Activated CD4-positive, alpha-beta memory T cell treated with anti-CD3 and anti-CD28 coated beads, Interleukin-2, amount 10 ng/mL, durations not matched to agents 7 days and 5 days (primary cell): ENCODE data around the gene GFRA1. TPM values are rescaled to one million over a fixed set of nuclear protein-coding genes. Genes with fewer than 3 reads are reported as not detected.

Experiments
- CTCF ChIA-PET: fragments of 350-600 bp; sonication (Branson Sonifier 250); formaldehyde crosslinking; loops from one replicate; lab custom pipeline; 2021; ENCODE audit warnings: antibody characterized with exemption, inconsistent platforms; lab: Charles Lee
- POLR2A ChIA-PET: fragments of 350-600 bp; sonication (Branson Sonifier 250); formaldehyde crosslinking; loops from one replicate; lab custom pipeline; 2021; ENCODE audit warnings: antibody characterized with exemption; lab: Charles Lee
- DNase-seq: peaks from one replicate; pipeline ENCODE4 v3.0.0-alpha.2; 2020
- H3K27ac Mint-ChIP-seq: one replicate; pipeline ENCODE4 v1.8.0; 2021; ENCODE audit warnings: mild to moderate bottlenecking, mixed read lengths
- H3K27me3 Mint-ChIP-seq: one replicate; pipeline ENCODE4 v1.8.0; 2021; ENCODE audit warnings: mixed read lengths
- H3K36me3 Mint-ChIP-seq: one replicate; pipeline ENCODE4 v1.8.0; 2021; ENCODE audit warnings: low read depth, mixed read lengths
- H3K4me1 Mint-ChIP-seq: one replicate; pipeline ENCODE4 v1.8.0; 2021; ENCODE audit warnings: mixed read lengths
- H3K4me3 Mint-ChIP-seq: one replicate; pipeline ENCODE4 v1.8.0; 2021; ENCODE audit warnings: mild to moderate bottlenecking, mixed read lengths
- H3K9me3 Mint-ChIP-seq: one replicate; pipeline ENCODE4 v1.8.0; 2021; ENCODE audit warnings: mixed read lengths
- total RNA-seq, 2 experiments: library from RNA; stranded (reverse); gene quantifications; one replicate each; pipeline ENCODE4 v1.2.3, GENCODE V29; 2021

GFRA1 gene
- total RNA-seq, 2 experiments from 2014 or later: not detected

DNA sequence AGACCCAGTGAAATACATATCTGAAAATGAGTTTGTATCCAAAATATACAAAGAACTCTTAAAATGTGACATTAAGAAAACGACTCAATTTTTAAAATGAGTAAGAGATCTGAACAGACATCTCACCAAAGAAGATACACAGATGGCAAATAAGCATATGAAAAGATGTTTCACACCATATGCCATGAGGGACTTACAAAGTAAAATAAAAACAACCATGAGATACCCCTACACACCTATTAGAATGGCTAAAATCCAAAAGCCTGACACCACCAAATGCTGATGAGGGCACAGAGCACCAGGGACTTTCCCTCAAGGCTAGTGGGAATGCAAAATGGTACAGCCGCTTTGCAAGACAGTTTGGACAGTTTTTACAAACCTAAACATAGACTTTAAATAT, 27.9 kb downstream of the GFRA1 start:
- POLR2A ChIA-PET: no interaction called here
- Mint-ChIP-seq H3K9me3 (peaks cover 3% of the 10 kb centered on the region), H3K36me3 (no peaks in the 10 kb centered on the region), H3K4me1 (no peaks in the 10 kb centered on the region), H3K4me3 (no peak overlapping the region), H3K27me3 (no peaks in the 10 kb centered on the region), H3K27ac (no peak overlapping the region)
- DNase-seq: no peak
- CTCF ChIA-PET: no interaction called here

DNA sequence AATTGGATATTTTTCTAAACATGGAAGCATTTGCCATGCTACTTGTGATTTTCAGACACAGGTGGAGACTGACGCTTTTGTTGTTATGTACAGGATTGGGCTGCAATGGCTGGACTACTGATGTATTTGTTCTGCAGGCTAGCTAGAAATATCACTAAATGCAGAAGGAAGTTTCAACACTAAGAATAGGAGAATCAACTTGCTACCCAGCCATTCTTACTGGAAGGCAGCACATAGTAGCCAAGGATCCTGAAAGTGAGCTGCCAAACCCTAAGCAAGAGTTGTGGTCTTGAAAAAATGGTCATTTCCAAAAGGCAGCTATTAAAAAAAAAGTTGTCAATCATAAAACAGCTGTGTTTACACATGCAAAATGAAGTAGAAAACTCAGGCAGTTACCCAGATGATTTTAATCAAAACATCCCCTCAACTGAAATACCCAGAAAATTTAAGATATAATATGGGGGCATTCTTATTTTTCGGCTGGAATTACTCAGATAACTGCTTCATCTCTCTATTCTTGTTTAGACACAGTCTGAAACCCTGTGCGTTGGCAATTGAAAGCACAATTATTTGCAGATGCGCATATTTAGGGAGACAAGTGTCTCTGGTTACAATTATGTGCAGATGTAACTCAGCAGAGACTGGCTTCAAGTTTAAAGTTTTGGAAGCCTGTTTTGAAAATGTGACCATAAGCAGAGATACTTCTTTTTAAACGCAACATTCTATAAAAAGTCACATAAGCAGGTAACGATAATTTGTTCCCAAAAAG, 31.2 kb downstream of the GFRA1 start:
- CTCF ChIA-PET: no interaction called here
- POLR2A ChIA-PET: no interaction called here
- Mint-ChIP-seq H3K36me3 (no peaks in the 10 kb centered on the region), H3K27ac (no peak overlapping the region), H3K9me3 (no peaks in the 10 kb centered on the region), H3K4me1 (no peaks in the 10 kb centered on the region), H3K27me3 (no peaks in the 10 kb centered on the region), H3K4me3 (no peak overlapping the region)
- no peak for DNase-seq

DNA sequence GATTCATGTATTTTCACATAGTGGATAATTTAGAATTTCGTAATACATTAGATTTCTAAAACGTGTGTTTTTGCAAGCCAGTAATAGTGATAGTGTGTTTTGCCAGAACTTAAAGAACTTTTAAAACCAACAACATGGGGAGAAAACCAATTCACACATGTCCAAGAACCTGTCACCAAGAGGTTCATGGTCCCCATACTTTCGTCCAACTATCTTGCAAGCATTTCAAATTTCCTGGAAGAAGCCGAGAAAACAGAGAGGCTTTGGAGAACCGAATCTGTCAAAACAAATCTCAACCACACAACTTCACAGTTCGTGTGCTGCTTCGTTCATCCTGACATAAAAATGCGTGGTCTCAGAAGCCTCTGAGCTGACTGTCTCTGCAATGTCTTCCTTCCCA, 31.9 kb downstream of the GFRA1 start:
- Mint-ChIP-seq H3K27me3 (no peaks in the 10 kb centered on the region), H3K27ac (no peak overlapping the region), H3K4me3 (no peak overlapping the region), H3K36me3 (no peaks in the 10 kb centered on the region), H3K4me1 (no peaks in the 10 kb centered on the region), H3K9me3 (no peaks in the 10 kb centered on the region)
- no peak for DNase-seq
- POLR2A ChIA-PET: no interaction called here
- CTCF ChIA-PET: no interaction called here

DNA sequence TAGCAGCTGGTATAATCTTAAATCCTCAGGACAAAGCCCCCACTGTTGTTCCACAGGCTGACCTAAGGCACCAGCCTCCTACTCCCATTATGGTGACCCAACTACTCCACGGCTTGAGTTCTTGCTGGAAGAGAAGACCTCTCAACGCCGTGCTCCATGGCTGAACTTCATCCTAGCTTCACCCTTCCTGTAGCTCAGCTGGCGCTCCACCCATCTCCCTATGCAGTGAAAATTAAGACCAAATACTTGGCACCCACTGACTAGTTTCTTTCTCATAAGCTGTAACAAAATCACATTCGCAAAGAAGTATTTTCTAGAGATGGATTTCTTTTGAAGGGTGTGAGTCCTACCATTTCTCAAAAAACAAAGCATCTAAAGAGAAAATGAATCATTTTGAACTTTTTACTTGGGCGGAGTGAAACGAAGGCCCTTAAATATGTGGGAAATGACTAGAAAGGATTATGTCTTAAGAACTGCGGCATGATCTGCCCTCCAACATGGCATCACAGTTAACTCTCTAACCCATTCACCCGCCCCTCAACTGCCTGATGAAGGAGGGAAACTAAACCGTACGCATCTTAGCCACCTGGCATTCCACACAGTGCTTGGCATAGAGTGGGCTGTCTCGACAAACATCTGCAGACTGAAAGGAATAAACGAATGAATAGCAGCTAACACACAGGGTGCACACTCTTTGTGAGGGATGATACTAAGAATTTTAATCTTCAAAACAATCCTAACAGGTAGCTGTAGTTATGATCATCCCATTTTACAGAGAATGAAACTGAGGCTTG, 32.7 kb downstream of the GFRA1 start:
- POLR2A ChIA-PET: no interaction called here
- DNase-seq: no peak
- Mint-ChIP-seq H3K4me3 (no peak overlapping the region), H3K27ac (no peak overlapping the region), H3K36me3 (no peaks in the 10 kb centered on the region), H3K27me3 (no peaks in the 10 kb centered on the region), H3K4me1 (no peaks in the 10 kb centered on the region), H3K9me3 (peaks cover 3% of the 10 kb centered on the region)
- CTCF ChIA-PET: no interaction called here

DNA sequence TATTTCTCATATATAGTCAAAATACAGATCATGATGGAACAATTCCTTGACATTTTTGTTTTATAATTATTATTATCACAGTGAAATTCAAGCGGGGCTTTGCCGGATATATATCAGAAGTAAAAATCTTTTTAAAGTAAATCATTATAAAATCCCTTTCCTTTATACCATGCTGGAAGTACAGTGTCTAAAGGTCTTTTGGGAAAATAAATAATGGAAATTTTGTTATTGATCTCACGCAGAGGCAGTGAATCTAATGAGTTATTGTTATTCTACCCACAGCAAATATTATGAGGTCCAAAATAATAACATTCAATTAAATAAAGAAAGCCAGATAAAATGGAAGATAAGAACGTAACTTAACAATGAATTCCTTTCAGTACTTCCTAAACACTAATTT, 33.8 kb downstream of the GFRA1 start:
- CTCF ChIA-PET: no interaction called here
- H3K27ac Mint-ChIP-seq: no peak overlapping the region
- POLR2A ChIA-PET: no interaction called here

DNA sequence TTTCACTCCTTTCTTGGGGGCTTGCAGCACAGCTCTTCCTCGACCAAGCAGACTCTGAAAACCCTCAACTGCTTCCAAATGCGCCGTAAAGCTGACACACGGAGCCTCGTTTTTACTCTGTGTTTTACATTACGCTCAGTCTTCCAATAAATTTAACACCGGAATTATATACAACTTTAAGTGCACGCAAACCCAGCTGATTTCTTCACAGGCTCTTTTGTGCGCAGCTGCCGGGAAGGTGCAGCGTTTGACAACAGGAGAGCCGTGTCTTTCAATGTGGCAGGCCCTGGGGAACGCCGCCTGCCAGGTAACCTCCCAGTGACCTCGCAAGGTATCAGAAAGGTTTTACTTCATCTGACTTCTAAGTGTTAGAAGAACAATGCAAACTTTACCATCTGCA, 35.0 kb downstream of the GFRA1 start:
- no peak for DNase-seq
- Mint-ChIP-seq H3K4me1 (no peaks in the 10 kb centered on the region), H3K36me3 (no peaks in the 10 kb centered on the region), H3K27me3 (no peaks in the 10 kb centered on the region), H3K9me3 (peaks cover 5% of the 10 kb centered on the region), H3K4me3 (no peak overlapping the region), H3K27ac (no peak overlapping the region)
- ChIA-PET POLR2A (no interaction called here), CTCF (no interaction called here)

More for the DNA sequence above, 33.8 kb downstream of the GFRA1 start:
- Mint-ChIP-seq H3K4me3 (no peak overlapping the region), H3K4me1 (no peaks in the 10 kb centered on the region), H3K36me3 (no peaks in the 10 kb centered on the region), H3K27me3 (no peaks in the 10 kb centered on the region), H3K9me3 (peaks cover 5% of the 10 kb centered on the region)
- DNase-seq: no peak

DNA sequence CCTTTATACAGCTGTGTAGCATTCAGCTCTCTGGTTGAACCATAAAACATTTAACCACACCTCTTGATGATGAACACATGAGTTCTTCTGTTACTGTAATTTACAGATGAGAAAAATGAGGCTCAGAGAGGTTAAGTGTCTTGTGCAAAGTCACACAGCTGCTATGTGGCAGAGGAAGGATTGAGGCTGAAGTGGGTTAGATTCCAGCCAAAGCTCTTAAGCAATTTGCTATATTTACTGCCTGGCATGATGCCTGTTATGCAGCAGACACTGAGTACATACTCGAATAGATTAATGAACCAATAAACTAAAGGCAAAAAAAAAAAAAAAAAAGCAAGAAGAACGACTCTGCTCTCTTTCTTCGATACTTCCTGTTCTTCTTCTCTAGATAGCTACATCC, 35.7 kb downstream of the GFRA1 start:
- Mint-ChIP-seq H3K27me3 (no peaks in the 10 kb centered on the region), H3K4me3 (no peak overlapping the region), H3K4me1 (no peaks in the 10 kb centered on the region), H3K9me3 (peaks cover 5% of the 10 kb centered on the region), H3K36me3 (no peaks in the 10 kb centered on the region), H3K27ac (no peak overlapping the region)
- no peak for DNase-seq
- CTCF ChIA-PET: interaction anchor here (0.6 kb wide), 1 partner anchor 188 kb away, joined by 5 read pairs; no protein-coding TSS in a partner anchor
- POLR2A ChIA-PET: no interaction called here

DNA sequence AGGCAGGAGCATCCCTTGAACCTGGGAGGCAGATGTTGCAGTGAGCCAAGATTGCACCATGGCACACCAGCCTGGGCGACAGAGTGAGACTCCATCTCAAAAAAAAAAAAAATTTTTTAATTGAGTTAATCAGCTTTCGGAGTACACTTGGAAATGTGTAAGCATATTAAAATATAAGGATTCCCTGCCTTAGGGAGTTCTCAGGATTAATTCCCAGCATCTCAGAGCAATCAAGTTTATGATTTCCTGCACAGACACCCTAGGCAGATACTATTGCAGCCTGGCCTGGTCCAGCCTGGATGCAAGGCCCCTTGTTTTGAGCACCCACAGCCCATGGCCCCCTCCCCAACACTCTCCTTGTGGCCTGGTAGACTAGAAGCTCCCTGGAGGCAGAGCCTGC, 39.8 kb downstream of the GFRA1 start:
- CTCF ChIA-PET: no interaction called here
- POLR2A ChIA-PET: no interaction called here
- H3K9me3 Mint-ChIP-seq: peaks cover 5% of the 10 kb centered on the region
- no peak overlapping the region for H3K4me3 Mint-ChIP-seq
- H3K27me3 Mint-ChIP-seq: no peaks in the 10 kb centered on the region
- H3K36me3 Mint-ChIP-seq: no peaks in the 10 kb centered on the region
- no peaks in the 10 kb centered on the region for H3K4me1 Mint-ChIP-seq
- no peak for DNase-seq
- no peak overlapping the region for H3K27ac Mint-ChIP-seq

DNA sequence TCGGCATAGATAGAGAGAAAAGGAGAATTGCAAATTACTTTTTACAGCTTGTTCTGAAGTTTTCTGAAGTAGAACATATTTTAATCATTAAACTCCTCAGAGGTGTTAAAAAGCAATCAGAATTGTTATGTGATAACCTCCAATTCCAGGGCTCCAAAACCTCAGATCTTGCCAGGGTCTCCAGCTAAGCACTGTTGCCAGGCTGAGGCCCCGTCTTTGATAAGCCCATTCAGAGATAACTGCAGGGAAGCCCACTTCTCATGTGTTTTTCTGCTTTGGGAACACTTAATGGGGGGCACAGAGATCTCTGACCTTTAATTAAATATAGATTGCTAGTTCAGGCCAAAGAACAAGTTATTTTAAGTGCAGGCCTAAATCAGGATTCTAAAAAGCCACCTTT, 40.4 kb downstream of the GFRA1 start:
- Mint-ChIP-seq H3K9me3 (peaks cover 5% of the 10 kb centered on the region), H3K27ac (no peak overlapping the region), H3K4me1 (no peaks in the 10 kb centered on the region), H3K4me3 (no peak overlapping the region), H3K36me3 (no peaks in the 10 kb centered on the region), H3K27me3 (no peaks in the 10 kb centered on the region)
- ChIA-PET CTCF (no interaction called here), POLR2A (no interaction called here)
- DNase-seq: no peak

DNA sequence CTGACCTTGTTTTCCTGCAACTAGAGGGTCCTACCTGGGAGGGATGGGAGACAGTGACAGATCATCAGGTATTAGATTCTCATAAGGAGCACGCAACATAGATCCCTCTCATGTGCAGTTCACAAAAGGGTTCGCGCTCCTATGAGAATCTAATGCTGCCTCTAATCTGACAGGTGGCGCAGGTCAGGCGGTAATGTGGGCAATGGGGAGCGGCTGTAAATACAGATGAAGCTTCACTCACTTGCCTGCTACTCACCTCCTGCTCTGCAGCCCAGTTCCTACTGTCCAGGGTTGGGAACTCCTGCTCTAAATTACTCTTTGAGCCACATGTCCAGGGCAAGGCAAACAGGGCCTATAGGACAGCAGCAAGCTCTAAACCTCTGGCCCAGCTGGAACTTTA, 46.2 kb downstream of the GFRA1 start:
- ChIA-PET CTCF (no interaction called here), POLR2A (no interaction called here)
- Mint-ChIP-seq H3K4me3 (no peak overlapping the region), H3K36me3 (no peaks in the 10 kb centered on the region), H3K4me1 (no peaks in the 10 kb centered on the region), H3K9me3 (no peaks in the 10 kb centered on the region), H3K27ac (no peak overlapping the region), H3K27me3 (no peaks in the 10 kb centered on the region)
- no peak for DNase-seq

DNA sequence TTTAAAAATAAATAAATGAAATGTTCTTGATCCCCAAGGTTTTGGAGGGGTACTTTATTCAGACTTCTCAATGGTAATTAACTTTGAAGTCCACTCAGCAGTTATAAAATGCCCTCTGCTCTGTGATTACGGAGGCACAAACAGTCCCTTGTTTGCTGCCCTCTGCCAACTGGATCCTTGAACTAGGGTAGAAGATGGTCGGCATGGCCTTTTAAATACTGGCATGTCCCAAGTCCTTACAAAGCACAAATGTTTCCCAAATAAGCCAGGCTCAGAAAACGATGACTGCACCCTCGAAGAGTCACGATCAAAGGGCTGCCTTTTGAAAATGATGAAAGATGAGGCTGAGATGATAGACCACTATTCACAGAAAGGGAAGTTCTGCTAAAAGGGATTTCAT, 47.0 kb downstream of the GFRA1 start:
- H3K4me1 Mint-ChIP-seq: no peaks in the 10 kb centered on the region
- POLR2A ChIA-PET: no interaction called here
- no peaks in the 10 kb centered on the region for H3K9me3 Mint-ChIP-seq
- no peak overlapping the region for H3K4me3 Mint-ChIP-seq
- H3K36me3 Mint-ChIP-seq: no peaks in the 10 kb centered on the region
- H3K27ac Mint-ChIP-seq: no peak overlapping the region
- H3K27me3 Mint-ChIP-seq: no peaks in the 10 kb centered on the region
- DNase-seq: no peak
- CTCF ChIA-PET: no interaction called here

DNA sequence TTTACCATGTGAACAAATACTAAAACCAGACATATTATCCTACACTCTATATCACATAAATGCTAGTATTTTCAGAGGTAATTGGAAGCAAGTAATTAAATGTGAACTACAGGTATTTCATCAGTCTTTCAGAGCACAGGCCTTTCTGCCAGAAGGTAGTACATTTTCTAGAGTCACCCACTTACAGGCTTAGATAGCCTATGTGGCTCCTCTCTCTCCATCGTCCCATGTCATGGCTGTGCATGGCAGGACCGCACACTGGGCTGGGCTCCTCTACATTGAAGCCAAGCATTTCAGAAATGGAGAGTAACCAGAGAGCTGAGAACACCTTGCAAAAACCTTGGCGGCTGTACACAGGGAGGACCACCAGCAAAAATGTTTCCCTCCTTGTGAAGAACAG, 49.7 kb downstream of the GFRA1 start:
- no peak overlapping the region for H3K4me3 Mint-ChIP-seq
- H3K9me3 Mint-ChIP-seq: no peaks in the 10 kb centered on the region
- DNase-seq: no peak
- no peaks in the 10 kb centered on the region for H3K27me3 Mint-ChIP-seq
- H3K4me1 Mint-ChIP-seq: no peaks in the 10 kb centered on the region
- H3K36me3 Mint-ChIP-seq: no peaks in the 10 kb centered on the region
- ChIA-PET CTCF (no interaction called here), POLR2A (no interaction called here)
- H3K27ac Mint-ChIP-seq: no peak overlapping the region

DNA sequence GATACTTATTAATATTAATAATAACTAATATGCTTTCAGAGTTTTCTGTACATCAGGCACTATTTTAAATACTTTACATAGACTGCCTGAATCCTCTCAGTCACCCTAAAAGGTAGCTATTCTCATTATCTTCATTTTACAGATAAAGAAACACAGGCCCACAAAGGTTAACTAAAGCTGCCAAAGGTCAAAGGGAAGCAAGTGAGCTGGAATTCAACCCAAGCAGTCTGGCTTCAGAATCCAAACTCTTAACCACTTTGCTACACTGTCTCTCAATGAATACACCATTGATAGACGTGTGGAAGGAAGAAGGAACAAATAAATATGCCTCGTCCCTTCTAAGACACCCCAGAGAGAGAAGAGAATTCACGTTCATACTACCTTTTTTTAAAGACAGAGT, 52.0 kb downstream of the GFRA1 start:
- no peak overlapping the region for H3K4me3 Mint-ChIP-seq
- no peaks in the 10 kb centered on the region for H3K4me1 Mint-ChIP-seq
- H3K27ac Mint-ChIP-seq: no peak overlapping the region
- H3K9me3 Mint-ChIP-seq: no peaks in the 10 kb centered on the region
- CTCF ChIA-PET: no interaction called here
- no peaks in the 10 kb centered on the region for H3K27me3 Mint-ChIP-seq
- H3K36me3 Mint-ChIP-seq: no peaks in the 10 kb centered on the region
- no peak for DNase-seq
- POLR2A ChIA-PET: no interaction called here

DNA sequence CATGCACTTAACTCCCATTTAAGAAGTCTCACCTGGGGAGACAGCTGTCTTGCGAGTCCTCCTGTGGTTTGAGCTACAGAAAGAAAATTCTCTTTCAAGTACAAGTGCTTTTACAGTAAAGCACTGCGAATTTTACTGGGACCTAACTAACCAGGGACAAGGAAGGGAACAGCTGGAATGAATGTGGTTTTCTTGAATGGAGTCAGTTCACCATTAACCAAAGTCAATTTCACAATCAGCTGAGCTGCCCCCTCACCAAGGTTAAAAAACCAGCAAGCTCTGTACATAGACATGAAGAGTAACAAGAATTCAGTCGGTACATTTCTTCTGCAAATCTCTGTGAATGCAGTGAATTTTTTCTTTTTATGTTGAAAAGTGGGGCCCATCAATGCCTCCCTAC, 56.3 kb downstream of the GFRA1 start:
- Mint-ChIP-seq H3K4me1 (no peaks in the 10 kb centered on the region), H3K27me3 (no peaks in the 10 kb centered on the region), H3K27ac (no peak overlapping the region), H3K36me3 (no peaks in the 10 kb centered on the region), H3K9me3 (no peaks in the 10 kb centered on the region), H3K4me3 (no peak overlapping the region)
- CTCF ChIA-PET: no interaction called here
- POLR2A ChIA-PET: no interaction called here
- DNase-seq: no peak
